ENCODE measurements around the gene PLPP7.

- TF ChIP-seq, protein P1, sequence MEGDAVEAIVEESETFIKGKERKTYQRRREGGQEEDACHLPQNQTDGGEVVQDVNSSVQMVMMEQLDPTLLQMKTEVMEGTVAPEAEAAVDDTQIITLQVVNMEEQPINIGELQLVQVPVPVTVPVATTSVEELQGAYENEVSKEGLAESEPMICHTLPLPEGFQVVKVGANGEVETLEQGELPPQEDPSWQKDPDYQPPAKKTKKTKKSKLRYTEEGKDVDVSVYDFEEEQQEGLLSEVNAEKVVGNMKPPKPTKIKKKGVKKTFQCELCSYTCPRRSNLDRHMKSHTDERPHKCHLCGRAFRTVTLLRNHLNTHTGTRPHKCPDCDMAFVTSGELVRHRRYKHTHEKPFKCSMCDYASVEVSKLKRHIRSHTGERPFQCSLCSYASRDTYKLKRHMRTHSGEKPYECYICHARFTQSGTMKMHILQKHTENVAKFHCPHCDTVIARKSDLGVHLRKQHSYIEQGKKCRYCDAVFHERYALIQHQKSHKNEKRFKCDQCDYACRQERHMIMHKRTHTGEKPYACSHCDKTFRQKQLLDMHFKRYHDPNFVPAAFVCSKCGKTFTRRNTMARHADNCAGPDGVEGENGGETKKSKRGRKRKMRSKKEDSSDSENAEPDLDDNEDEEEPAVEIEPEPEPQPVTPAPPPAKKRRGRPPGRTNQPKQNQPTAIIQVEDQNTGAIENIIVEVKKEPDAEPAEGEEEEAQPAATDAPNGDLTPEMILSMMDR (IDR thresholded peaks at IDR 0.05), result no peak
- no peak for TF ChIP-seq GATA2 (CRISPR knock-in tag; IDR thresholded peaks at IDR 0.05)
- TF ChIP-seq EZH2phosphoT487 (IDR thresholded peaks at IDR 0.05; ENCODE audit: borderline replicate concordance, low read depth), result no peak
- TF ChIP-seq ELF1 (IDR thresholded peaks at IDR 0.05), result no peak
- TF ChIP-seq GABPA (IDR thresholded peaks at IDR 0.05; ENCODE audit: low read depth), result no peak
Measured at GRCh38 chr9:131296906-131297500, 7.5 kb downstream of the PLPP7 start.

Measured in SK-N-SH (cell line).